ENCODE results near the gene VASP.

DNA sequence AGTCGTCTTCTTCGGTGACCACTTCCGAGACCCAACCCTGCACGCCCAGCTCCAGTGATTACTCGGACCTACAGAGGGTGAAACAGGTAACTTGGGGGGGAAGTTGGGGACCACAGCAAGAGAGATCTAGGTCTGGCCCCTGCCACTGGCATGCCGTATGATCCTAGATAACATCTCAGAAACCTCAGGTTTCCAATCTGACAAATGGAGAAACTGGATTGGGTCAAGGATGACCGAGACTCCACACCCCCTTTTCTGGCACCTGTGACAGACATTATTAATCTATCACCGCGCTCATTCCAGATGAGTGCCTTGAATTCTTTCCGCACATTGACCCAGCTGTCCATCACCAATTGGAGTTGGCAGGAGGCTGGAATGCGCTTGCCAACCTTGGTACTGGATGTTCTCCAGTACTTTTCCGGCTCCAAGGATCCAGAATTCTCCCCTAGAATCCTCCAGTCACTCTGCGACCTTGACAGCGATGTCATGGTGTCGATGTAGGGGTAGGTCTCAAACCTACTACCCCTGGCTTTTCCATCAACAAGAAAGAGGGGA, 17.4 kb downstream of the VASP start:
- TF ChIP-seq RAD21 (IDR thresholded peaks at IDR 0.05; ENCODE audit: low read depth) (no peak), ZBTB7A (IDR thresholded peaks at IDR 0.05; ENCODE audit: low read depth) (no peak), CEBPB (IDR thresholded peaks at IDR 0.05) (no peak), CREB1 (IDR thresholded peaks at IDR 0.05; ENCODE audit: low read depth) (no peak), EGR1 (IDR thresholded peaks at IDR 0.05) (no peak), NFIC (IDR thresholded peaks at IDR 0.05) (no peak), YY1 (IDR thresholded peaks at IDR 0.05; ENCODE audit: low read depth) (no peak), EP300 (IDR thresholded peaks at IDR 0.05; ENCODE audit: borderline replicate concordance) (no peak)
- TF ChIP-seq, protein P1, sequence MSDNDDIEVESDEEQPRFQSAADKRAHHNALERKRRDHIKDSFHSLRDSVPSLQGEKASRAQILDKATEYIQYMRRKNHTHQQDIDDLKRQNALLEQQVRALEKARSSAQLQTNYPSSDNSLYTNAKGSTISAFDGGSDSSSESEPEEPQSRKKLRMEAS (IDR thresholded peaks at IDR 0.05) = no peak
- TF ChIP-seq, protein P2, sequence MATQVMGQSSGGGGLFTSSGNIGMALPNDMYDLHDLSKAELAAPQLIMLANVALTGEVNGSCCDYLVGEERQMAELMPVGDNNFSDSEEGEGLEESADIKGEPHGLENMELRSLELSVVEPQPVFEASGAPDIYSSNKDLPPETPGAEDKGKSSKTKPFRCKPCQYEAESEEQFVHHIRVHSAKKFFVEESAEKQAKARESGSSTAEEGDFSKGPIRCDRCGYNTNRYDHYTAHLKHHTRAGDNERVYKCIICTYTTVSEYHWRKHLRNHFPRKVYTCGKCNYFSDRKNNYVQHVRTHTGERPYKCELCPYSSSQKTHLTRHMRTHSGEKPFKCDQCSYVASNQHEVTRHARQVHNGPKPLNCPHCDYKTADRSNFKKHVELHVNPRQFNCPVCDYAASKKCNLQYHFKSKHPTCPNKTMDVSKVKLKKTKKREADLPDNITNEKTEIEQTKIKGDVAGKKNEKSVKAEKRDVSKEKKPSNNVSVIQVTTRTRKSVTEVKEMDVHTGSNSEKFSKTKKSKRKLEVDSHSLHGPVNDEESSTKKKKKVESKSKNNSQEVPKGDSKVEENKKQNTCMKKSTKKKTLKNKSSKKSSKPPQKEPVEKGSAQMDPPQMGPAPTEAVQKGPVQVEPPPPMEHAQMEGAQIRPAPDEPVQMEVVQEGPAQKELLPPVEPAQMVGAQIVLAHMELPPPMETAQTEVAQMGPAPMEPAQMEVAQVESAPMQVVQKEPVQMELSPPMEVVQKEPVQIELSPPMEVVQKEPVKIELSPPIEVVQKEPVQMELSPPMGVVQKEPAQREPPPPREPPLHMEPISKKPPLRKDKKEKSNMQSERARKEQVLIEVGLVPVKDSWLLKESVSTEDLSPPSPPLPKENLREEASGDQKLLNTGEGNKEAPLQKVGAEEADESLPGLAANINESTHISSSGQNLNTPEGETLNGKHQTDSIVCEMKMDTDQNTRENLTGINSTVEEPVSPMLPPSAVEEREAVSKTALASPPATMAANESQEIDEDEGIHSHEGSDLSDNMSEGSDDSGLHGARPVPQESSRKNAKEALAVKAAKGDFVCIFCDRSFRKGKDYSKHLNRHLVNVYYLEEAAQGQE (IDR thresholded peaks at IDR 0.05; ENCODE audit: low read depth) = no peak
- TF ChIP-seq, protein P3, sequence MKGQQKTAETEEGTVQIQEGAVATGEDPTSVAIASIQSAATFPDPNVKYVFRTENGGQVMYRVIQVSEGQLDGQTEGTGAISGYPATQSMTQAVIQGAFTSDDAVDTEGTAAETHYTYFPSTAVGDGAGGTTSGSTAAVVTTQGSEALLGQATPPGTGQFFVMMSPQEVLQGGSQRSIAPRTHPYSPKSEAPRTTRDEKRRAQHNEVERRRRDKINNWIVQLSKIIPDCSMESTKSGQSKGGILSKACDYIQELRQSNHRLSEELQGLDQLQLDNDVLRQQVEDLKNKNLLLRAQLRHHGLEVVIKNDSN (IDR thresholded peaks at IDR 0.05) = no peak
